HG02943 (cell line): ENCODE measurements around the gene GFY.

Experiments used
- ATAC-seq: cut with Tn5 transposase; IDR thresholded peaks from one replicate; pipeline ENCODE4 v1.9.1; 2021; ENCODE audit warnings: mild to moderate bottlenecking, low read depth, moderate library complexity; ENCODE audit not compliant: unreplicated experiment

The GFY gene, protein sequence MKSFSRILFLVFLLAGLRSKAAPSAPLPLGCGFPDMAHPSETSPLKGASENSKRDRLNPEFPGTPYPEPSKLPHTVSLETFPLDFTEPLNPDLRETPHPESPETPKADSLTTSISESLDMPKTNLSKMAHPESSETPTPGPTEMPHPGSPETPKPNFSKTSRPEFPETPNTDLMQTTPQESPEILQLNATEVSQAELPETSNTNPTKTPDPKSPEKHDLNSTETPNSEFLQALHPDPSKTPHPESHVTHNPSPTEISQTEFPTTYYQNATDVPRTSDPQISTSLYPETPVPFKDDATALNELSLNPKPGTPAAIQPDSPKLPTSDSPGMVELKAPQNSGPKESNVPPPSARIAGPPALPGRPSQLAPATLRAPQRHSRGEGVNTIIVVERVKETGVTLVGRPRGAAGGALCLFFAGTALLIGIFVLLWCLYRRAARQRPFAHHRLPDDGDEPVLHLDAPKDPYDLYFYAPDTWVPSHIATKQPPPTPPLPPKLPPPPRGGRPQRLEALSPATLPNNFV

GRCh38 chr19:49425178-49425577 is at the start of gene GFY:
TSS of gene GFY (plus strand) at chr19:49425388. CDS start at chr19:49426431, 1,043 bp downstream.
- no peak for ATAC-seq

DNA sequence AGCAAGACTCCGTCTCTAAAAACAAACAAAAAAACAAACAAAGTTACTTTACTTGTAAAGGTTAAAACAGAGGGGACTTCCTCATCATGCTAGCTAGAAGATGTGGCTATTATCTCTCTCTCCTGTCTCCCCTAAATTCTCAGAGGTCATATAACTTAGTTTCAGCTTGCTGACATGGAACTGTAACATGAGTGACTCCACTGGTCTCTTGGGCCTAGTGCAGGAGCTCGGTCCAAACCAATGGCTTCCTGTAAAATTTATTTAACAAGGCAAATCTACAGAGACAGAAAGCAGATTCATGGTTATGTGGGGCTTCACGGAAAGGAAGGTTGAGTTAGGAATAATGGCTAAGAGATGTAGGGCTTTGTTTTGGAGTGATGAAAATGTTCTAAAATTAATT is 46.7 kb upstream of the GFY start:
- no peak for ATAC-seq

- ATAC-seq, result no peak
Measured at GRCh38 chr19:49380391-49380790, 44.8 kb upstream of the GFY start.

DNA sequence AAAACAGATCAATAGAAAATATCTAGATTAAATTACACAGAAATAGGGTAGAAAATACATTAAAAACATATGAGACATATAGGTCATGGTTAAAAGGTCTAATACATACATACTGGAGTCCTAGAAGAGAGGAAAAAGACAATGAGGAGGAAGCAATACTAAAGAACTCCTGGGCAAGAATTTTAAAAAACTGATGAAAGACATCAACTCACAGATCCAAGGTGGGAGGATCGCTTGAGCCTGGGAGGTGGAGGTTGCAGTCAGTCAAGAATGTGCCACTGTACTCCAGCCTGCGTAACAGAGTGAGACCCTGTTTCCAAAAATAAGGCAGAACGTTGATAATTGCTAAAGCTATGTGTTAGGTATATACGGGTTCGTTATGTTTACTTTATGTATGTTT is 42.5 kb upstream of the GFY start:
- no peak for ATAC-seq

- ATAC-seq, result no peak
Measured at GRCh38 chr19:49383599-49383998, 41.6 kb upstream of the GFY start.

DNA sequence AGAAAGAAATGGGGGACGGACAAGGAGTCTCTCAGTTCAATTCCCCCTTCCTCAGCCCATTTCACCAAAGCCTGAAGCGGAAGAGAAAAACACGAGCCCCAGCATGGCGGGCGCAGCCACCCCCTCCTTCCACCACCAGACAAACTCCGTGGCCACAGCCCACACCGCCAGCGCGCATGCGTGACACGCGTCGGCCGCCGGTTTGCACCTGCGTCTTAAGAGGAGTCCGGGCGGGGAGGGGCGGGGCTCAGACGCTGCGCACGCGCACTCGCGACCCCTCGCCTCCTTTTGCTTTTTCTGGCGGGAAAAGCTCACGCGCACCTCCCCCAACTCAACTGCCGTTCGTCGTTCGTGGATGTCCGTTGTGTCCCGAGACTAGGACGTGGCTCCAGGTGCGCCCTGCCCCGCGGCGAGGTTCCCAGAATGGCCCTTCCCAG is 37.2 kb upstream of the GFY start, which contains the start of gene KASH5:
Gene KASH5 (plus strand): TSS at position 314 of the 437 bp plus-strand sequence. CDS start 2,635 bp downstream, outside the sequence.
- no peak for ATAC-seq

GRCh38 chr19:49389406-49389805 is 35.8 kb upstream of the GFY start:
- no peak for ATAC-seq

DNA sequence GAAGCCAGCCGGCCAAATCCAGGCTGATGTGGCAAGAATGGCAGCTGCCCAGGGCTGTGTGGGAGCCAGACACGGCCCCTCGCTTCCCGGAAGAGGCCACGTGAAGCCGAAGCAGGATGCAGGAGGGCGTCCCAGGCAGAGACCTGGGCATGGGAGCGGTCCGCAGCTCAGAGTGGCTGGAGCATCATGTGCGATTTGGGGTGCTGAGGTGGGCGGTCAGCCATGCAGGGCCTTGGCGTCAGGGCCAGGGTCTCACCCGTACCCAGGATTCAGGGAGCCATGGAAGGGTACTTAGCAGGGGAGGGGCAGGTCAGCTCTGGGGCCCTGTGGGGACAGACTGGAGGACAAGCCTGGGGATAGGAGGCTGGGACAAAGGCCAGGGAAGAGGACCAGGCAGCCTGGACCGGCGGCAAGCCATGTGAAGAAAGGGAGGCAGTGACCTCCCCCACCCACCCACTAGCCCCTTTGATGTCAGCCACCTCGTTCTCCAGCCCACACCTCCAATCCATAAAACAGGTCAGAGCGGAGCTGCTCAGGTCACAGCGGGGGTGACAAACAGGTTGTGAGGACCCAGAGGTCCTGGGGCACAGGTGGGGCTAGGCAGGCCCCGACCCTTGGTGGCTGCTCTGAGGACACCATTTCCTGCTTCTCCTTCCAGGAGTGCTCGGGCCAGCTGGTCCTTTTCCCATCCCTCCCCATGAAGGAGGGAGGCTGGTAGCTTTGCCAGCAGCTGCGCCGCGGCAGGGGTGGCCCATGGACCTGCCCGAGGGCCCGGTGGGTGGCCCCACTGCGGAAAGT is 34.9 kb upstream of the GFY start:
- no peak for ATAC-seq

DNA sequence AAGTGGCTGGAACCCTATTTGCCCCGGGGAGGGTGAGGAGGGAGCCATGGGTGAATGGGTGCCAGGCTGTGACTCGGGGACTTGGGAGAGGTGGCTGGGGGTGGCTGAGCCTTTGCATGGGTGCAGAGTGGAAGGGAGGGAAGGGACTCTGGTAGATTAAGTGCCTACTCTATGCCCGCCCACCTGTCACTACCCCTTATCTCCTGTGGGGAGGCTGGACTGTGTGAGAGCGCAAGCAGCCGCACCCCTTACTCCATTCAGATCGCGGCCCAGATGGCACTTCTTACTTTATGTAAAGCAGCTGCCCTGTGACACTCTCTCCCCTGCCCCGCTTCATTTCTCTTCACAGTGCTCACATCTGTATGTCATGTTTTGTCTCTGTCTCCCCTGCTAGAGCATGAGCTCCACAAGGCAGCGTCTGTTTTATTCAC is 34.2 kb upstream of the GFY start:
- ATAC-seq, result no peak

- no peak for ATAC-seq
Measured at GRCh38 chr19:49391581-49392399, 33.4 kb upstream of the GFY start.

GRCh38 chr19:49393881-49394280 is 31.3 kb upstream of the GFY start:
- ATAC-seq, result no peak

GRCh38 chr19:49395581-49396407 is 29.4 kb upstream of the GFY start:
- no peak for ATAC-seq

DNA sequence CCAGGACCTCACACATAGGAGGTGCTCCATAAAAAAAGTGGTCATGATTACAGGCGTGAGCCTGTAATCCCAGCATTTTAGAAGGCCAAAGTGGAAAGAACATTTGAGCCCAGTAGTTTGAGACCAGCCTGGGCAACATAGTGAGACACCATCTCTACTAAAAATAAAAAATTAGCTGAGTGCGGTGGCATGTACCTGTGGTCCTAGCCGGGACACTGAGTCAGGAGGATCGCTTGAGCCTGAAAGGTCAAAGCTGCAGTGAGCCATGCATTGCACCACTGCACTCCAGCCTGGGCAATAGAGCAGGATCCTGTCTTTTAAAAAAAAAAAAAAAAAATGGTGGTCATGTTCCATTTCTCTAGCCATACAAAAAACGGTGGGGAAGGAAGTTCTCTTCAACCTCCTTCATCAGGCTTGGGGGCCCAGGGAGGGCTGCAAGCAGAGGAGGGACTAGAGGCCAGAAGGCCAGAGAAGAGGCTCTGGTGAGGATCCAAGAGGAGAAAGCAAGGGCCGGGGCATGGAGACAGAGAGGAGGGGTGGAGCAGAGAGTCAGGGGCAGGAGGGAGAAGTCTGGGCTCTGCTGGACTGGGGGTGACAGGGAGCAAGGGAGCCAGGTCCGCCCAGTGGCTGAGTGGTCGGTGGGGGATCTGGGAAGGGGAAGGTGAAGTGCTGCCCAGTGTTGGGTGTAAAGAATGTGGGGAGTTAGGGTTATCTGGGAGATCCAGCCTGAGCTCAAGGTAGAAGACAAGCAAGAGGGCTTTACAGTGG is 28.3 kb upstream of the GFY start:
- ATAC-seq, result no peak

- no peak for ATAC-seq
Measured at GRCh38 chr19:49398001-49398615, 27.1 kb upstream of the GFY start.

DNA sequence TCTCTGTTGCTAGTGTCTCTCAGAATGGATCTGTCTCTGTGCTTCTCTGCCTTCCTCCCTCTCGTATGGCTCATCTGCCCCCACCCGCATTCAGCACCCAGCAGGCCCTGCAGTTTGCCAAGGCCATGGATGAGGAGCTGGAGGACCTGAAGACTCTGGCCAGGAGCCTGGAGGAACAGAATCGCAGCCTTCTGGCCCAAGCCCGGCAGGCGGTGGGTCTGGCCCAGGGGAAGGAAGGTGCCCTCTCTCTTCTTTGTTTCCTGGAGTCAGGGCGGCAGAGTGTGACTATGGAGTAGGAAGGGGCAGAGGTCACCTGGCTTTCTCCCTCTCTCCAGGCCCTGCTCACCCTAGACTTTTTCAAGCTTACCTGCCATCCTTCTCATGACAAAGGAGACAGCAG is 26.3 kb upstream of the GFY start:
- no peak for ATAC-seq

DNA sequence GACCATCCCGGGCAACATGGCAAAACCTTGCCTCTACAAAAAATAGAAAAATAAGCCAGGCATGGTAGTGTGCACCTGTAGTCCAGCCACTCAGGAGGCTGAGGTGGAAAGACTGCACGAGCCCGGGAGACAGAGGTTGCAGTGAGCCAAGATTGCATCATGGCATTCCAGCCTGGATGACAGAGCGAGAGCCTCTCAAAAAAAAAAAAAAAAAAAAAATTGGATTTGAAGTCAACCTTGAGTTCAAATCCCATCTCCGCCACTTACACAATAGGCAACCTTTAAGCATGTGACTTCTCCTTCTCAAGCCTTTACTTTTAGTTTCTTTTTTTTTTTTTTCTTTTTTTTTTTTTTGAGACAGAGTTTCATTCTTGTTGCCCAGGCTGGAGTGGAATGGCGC is 25.2 kb upstream of the GFY start:
- no peak for ATAC-seq

GRCh38 chr19:49403404-49404187 is 21.6 kb upstream of the GFY start:
- ATAC-seq, result no peak

DNA sequence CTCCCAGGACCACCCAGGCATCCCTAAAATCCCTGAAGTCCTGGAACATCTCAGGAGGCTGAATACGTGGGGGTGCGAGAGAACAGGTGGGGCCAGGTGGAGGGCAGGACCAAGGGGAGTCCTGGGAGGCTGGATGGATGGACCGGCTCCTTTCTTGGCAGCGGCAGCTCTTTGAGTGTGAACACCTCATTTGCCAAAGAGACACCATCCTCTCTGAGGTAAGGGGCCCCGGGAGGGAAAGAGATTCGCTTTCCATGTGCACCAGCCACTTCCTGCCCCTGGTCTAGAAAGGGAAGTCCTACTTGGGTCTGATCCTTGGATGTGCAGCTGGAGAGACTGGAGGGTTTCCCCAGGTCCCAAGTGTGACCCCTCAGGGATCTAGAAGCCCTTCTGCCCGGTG is 18.1 kb upstream of the GFY start:
- ATAC-seq, result no peak
